Retina (tissue), 1 donor: ENCODE measurements around the gene RTL5.

Experiments used
- DNase-seq: peaks from one replicate; pipeline ENCODE4 v3.0.0-alpha.2; 2016

RTL5 gene

DNA sequence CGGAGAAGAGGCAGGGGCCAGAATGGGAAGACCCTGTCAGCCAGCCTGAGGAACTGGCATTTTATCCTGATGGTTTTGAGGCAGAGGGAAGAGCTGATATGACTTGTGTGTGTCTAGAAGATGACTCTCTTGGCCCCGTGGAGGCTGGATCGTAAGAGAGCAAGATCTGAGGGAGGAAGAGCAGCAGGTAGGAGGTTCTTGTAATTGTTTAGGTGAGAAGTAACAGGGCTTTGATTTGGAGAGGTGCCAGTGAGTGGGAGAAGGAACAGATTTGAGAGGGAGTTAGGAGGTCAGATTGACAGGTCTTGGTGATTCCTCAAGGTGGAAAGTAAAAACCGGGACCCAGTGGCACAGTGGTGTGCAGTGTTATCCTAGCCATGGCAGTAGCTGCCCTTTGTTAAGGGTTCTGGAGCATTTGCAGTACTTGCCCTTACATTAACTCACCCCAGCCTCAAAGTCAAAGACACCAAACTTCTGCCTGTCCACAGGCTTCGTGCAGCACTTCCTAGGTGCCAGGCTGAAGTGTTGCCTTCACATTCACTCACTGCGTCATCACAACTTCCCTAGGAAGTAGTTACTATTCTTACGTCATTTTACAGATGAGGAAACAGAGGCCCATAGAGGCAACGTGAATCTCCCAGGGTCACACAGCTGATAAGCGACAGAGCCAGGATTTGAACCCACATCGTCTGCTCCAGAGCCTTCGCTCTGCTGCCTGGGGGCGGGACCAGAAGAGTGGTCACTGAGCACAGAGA lies 23.7 kb downstream of the RTL5 start:
- no peak for DNase-seq

DNA sequence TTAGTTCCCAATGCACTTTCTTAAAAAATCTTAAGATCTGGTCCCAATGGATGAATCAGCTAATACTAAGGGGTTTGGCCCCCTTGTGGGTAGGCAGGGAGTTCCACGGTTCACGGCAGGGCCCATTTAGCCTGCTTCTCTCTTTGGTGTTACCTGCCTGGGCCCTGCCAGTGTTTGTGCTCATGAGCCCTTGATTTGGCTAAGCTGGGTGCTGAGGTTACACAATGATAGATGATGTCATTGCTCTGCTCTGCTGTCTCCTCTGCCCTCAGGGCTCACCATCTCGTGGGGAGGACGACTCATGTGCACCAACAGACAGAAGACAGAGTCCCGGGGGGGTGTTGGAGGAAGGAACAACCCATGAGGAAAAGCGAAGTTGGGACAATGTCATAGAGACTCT lies 24.4 kb downstream of the RTL5 start:
- DNase-seq = no peak

DNA sequence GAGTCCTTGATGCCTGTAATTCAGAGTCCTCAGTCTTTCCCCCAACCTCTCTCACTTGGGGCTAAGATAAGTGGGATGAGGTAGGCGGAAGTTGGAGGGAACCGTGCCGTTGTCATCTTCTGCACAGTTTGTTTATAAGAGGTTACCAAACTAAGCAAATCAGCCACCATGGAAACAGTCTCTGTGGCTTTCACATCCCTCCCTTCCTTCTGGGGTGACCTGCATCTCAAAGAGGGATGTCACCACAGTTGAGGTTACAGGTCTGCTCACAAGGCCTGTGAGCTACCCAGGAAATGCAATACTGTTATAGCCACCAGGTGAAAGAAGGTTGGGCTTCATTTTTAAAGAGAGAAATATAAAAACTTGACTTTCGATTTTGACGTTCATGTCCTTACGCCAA lies 26.3 kb downstream of the RTL5 start:
- DNase-seq = no peak

DNA sequence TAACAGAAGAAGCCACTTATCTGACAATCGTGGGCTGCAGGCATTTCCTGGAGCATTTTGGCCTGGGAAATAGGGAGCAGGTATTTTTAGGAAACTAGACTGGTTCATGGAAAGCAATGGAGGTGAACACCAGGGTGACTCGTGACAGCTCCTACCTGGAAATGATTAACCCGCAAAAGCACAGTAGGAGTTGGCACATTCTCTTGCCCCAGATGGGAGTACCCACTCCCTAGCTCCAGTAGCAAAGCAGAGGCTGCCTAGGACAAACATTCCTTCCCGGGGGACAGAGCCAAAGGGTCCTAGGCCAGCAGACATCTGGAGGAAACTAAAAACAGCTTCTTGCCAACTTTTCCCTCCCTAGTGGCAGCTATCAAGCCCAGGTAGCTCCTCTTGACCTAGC lies 29.0 kb downstream of the RTL5 start:
- DNase-seq = no peak

DNA sequence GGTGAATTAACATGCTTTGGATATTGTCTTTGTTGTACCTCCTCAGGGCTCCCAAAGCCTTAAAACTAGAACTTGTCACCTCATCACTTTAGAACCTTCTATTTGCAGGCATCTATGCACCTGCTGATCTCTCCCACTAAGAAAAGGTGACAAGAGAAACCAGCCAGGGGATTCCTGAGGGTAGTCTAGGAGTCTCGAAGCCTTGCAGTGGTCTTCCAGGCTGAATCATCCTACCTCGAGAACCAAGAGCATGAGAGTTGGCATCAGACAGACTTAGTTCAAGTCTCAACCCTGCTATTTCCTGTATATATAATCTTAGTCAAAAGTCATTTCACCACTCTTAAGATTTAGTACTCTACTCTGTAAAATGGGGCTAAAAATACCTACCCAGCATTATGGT lies 29.6 kb downstream of the RTL5 start:
- DNase-seq = no peak

DNA sequence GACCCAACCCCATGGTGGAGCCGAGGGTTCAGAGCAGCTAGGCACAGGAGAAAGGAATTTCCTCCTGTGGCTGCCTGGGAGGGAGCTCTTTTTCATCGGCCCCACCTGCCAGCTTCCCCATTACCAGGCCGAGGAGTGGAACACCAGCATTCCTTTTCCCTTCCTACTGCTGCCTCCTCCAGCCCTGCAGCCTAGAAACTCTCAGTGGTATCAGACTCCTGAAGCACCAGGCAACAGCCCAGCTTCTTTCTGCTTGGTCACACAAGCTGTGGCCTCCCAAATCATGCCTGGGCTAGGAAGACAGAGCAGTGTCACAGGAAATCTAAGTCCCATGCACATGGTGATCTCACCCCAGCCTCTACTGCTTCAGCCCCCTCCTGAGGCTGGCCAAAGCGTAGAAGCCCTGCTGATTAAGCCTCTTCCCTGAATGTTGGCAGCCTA lies 30.1 kb downstream of the RTL5 start:
- DNase-seq = no peak

DNA sequence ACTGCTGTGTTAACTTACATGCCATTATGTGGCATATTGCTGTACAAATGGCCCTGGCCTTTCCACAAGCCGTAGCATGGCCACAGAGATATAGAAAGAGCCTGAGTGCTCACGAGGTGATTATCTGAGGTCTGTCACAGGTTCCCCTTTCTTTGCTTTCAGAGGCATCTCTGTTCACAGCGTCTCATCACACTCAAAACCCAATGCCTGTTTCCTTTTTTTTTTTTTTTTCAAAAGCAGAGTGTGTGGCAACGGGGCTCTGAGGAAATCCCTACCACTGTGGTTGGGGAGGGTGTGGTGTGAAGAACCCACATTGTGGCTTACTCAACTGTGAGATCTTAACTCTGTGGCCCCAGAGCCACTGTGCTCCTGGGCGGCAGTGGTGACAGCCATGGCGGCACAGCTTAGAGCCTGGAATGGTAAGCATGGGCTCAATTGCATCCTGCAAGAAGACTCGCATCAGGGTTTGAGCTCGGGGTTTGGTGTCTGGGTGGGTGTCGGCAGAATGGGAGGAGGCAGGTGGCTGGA lies 30.8 kb downstream of the RTL5 start:
- DNase-seq = no peak

DNA sequence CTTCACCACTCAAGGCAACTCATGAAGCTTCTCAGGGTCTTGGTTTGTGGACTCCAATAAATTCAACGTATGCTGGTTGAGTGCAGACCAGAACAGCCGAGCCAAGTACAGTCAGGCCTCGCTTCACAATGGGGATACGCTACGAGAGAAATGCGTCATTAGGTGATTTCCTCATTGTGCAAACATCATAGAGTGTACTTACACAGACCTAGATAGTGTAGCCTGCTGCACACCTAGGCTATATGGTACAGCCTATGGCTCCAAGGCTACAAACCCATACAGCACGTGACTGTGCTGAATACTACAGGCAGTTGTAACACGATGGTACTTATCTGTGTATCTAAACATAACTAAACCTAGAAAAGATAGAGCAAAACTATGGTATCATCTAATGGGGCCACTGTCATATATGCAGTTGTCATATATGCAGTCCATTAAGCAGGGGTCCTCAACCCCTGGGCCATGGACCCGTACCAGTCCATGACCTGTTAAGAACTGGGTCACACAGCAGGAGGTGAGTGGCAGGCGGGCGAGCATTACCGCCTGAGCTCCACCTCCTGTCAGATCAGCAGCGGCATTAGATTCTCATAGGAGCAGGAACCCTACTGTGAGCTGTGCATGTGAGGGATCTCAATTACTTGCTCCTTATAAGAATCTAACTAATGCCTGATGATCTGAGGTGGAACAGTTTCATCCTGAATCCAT lies 31.5 kb downstream of the RTL5 start:
- no peak for DNase-seq

DNA sequence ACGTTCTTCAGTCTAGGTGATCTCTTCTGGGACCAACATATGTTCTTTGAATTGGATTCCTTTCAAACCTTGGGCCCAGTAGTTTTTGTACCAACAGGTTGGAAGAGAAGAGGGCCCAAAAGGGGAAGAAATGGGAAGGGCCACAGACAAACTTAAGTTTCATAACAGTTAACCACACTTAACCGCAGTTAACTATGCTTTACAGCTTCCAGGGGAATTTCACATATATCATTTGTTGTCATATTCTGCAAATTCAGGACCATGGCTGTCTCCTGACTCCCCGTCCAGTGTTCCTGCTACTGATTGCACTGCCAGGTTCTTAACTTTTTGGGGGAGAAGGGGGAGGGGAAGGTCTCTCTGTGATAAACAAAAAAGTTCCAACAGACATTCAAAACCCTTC lies 34.6 kb downstream of the RTL5 start:
- DNase-seq = no peak

DNA sequence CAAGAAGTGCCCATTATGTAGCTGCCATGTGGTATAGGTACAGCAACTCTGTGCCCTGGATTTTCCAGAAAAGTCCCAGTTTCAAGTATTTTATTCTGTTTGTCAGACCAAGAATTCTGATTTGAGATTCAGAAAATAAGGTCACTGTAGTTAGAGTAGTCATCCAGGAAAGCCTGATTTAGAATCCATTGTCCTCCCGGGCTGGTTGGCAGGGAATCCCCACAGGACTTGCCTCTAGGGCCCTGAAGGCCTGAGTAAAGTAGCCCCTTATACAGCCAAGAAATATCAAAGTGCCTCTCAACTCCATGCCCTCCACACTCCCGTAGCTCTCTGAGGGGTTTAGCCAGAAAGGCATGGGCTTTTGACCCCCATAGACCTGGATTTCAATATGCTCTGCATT lies 36.3 kb downstream of the RTL5 start:
- no peak for DNase-seq

DNA sequence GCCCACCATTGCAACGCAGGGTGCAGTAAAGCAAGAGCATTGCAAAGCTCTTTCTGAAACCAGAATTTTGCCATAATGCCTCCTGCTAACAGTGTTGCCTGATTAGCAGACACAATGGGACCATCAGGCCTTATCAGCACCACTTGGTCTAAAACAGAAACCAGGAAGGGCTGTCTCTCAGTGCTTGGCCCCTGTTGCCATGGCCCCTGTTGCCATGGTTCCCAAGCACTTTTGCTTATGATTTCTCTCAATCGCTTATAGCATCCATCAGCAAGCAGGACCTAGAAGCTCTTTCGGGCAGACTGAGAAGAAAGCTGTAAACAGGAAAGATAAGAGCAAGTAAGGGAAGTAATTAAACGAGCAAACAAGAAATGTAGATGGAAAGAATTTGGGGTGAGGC lies 36.8 kb downstream of the RTL5 start:
- peak; percentile 59 for DNase-seq

DNA sequence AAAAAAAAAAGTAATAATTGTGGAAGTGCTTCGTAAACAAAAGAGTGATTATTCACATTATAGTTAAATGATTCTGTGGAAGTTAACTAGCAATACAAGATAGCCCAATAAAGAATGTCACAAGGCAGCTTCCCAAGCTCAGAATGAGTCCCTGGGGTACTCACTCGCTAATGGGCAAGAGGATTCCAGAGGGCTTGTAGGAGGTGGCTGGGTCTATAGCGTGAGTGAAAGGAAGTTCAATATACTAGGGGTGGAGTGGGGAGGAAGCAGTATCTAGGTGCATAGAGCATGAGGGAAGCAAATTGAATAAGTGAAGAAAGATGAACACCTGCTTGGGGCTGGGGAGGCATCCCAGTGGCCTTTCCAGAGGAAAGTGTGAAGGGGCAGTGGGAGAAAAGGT lies 42.5 kb downstream of the RTL5 start:
- DNase-seq = no peak

DNA sequence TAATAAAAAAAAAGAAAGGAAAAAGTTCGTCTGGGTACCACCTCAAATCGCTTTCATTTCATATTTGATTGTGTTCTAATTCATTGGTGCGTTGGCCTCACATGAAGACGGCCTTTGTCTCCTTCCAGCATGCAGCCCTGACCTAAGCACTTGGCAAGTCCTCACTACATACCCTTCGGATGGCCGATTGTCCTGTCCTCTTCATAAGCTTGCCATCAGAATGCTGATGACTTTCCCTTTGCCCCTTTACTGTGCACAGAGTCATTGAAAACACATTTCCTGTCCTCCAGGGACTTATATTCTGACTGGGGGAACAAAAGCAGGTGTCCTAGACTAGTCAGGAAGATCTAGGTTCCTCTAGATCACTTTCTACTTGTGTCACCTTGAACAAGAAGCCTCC lies 43.0 kb downstream of the RTL5 start:
- no peak for DNase-seq

DNA sequence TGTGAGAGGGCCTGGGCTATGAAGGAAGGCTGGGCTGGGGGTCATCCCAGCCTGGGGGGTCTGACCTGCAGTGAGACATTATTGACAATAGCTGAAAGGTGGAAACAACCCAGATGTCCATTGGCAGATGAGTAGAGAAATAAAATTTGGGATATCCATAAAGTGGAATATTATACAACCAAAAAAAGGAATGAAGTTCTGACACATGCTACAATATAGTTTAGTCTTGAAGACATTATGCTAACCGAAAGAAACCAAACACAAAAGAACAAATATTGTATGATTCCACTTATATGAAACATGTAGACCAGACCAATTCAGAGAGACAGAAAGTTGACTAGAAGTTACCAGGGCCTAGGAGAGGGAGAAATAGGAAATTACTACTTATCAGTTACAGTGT lies 44.7 kb downstream of the RTL5 start:
- no peak for DNase-seq

DNA sequence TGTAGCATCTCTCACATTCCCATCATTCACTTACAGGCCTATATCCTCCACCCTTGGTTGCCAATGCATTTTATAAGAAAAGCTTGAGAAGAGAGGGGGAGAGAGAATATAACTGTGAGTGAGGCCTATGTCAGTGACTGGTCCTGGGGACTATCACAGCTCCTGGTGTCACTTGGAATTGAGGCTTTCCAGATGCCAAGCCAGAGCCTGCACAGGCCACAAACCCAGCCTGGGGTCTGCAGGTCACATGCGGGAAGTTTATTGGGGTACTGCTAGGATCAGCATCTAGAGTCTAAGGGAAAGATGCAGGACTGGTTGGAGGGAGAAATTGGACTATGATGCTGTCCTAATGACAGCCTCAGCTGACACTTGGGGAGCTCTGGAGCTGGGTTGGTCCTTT lies 47.6 kb downstream of the RTL5 start:
- DNase-seq = no peak

DNA sequence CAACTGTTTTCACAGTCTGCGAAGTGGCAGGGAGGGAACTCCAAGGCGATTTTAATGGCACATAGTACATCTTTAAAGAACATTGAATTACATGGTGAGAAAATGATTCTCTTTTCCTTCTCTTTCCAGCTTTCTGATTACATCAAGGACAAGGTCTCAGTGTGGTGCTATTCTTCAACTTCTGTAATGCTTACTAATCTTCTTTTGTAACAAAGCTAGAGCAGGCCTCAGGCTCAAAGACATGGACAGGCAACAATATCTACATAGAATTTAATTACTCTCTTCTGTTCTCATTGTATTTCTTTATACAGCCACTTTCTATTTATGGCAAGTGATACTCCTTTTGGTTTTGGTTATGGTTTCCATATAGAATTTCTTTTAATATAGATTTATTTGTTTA lies 48.4 kb downstream of the RTL5 start:
- no peak for DNase-seq

DNA sequence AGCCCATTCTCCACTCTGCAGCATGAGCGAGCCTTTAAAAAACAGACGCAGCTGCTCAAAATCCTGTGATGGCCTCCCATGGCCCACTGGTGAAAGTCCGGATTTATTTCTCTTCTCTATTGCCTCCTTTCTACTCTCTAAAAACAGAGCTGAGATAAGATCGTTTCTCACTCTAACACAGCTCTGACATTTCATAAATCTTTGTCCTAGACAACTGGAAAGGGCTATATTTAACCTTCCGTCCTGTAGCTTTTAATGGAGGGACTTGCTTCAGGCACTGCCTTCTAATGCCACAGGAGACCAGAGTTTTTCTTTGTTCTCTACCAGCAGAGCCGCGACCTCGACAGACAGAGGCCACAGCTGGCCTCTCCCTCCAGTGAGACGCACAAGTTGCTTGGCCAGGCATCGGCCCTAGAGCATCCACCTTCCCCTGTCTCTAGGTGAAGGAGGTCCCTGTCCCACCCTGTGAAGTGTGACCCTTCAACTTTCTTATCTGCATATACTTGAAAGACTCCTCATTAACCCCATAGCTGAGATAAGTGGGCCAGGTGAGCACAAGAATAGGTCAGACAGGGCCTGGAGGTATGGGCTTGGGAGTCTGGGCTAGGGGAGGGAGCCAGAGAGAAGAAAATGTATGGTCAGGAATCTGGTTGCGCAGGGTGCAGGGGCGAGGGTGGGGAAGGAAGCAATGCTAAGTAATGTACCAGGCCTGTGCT lies 50.0 kb downstream of the RTL5 start:
- peak; percentile 25 for DNase-seq

DNA sequence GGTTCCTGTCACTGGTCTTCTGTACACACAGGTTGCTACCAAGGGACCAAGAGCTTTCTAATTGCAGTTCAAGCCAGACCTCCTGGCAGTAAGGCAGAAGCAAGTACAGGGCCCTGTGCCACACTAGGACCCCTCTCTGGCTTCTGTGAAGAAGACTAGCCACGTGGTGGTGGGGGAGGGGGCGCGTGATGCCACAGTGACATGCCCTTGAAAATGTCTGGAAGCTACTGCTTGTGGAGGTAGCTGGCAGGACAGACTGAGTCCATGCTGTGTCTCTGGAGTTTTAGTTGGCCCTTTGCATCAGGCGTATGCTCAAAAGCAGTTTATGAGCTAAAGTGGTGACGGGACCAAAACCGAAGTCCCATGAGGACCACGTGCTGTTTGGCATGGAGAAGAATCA lies 50.9 kb downstream of the RTL5 start:
- DNase-seq = no peak

DNA sequence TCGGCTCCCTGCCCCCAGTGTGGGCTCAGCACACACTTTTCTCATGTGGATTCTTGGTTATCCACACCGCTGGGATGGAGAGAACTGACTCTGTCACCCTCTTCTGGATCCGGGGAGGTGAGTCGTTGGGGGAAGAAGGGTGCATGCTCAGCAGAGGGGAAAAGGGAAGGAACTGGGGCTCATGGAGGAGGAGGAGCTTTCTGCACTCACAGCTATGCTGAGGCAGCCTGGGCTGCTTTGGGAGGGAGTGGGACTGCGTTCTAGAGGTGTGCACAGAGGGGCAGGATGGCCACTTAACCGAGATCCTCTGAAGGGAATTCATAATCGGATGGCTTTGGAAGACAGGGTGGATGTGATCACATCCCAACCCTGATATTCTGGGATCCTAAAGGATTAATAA lies 51.6 kb downstream of the RTL5 start:
- DNase-seq = no peak

DNA sequence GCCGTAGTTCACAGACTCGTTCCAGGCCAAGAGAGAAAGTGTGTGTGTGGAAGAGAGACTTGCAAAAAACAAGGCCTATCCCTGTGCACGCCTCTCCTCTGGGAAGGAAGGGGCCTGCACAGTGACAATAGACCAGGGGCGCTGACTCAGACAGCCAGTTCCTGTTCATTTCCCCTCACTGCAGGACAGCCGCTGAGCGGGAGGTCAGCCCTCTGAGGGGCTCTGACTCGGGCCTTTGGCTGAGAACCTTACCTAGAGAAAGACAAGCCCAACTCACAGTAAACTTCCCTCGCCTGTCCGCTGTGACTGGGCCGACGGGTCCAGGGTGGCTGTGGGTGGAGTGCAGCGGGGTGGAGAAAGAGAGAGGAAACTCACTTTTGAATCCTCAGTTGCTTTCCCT lies 52.1 kb downstream of the RTL5 start:
- no peak for DNase-seq

DNA sequence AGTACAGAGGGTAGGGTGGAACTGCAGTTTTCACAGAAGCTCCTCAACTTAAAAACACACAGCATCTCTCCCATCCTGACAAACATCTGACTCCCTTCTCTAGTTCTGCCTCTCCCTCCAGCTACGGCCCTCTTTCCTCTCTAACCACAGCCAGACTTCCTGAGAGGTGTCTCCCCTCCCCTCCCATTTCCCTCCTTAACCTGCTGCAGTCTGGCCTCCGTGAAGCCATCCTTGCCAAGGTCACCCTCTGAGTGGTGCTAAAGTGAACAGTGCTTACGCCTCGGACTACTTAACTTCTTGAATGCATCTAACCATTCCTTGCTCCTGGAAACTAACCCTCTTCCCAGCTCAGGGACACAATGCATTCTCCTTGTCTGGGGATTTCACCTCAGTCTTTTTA lies 53.3 kb downstream of the RTL5 start:
- DNase-seq = no peak
